BJ (cell line): ENCODE measurements around the gene VGLL4. TPM values are rescaled to one million over a fixed set of nuclear protein-coding genes. Genes with fewer than 3 reads are reported as not detected.

ENCODE experiments used
- CTCF ChIA-PET: fragments of 350-600 bp; formaldehyde crosslinking; extraction: SDS; loops from one replicate; lab custom pipeline; 2021; ENCODE audit warnings: antibody characterized with exemption, inconsistent platforms; lab: Yijun Ruan, JAX
- POLR2A ChIA-PET: fragments of 300-600 bp; sonication (Branson Sonifier 250); formaldehyde crosslinking; extraction: SDS; loops from one replicate; lab custom pipeline; 2021; ENCODE audit warnings: antibody characterized with exemption; lab: Charles Lee
- DNase-seq: peaks from one replicate; pipeline ENCODE4 v3.0.0-alpha.2; 2011; ENCODE audit warnings: low read depth
- H3K27me3 ChIP-seq: 2 replicates; pipeline ENCODE4 v1.6.0; 2011; ENCODE audit warnings: low read length; ENCODE audit not compliant: control insufficient read depth, insufficient read depth
- H3K36me3 ChIP-seq: 2 replicates; pipeline ENCODE4 v1.5.1; 2011; ENCODE audit warnings: low read length; ENCODE audit not compliant: control insufficient read depth, insufficient read depth
- H3K4me3 ChIP-seq: 2 replicates; pipeline ENCODE4 v1.5.1; 2011; ENCODE audit warnings: low read depth, mild to moderate bottlenecking, control low read depth, low read length
- CTCF ChIP-seq: IDR thresholded peaks from 2 replicates; pipeline ENCODE4 v1.5.1; 2011; ENCODE audit warnings: low read depth, mild to moderate bottlenecking, control low read depth, inconsistent platforms, low read length, moderate library complexity; ENCODE audit not compliant: insufficient read depth
- polyA plus RNA-seq: library from polyadenylated mRNA; depleted of rRNA; stranded (reverse); fragments of >200 nt; gene quantifications from 2 replicates; pipeline ENCODE4 v1.2.3, GENCODE V29; 2011

VGLL4 gene
- polyA plus RNA-seq, 1 experiment: 31.3 TPM

- CTCF ChIA-PET: no interaction called here
- Histone ChIP-seq H3K4me3 (no peak overlapping the region), H3K27me3 (no peaks in the 10 kb centered on the region), H3K36me3 (no peaks in the 10 kb centered on the region)
- no peak for TF ChIP-seq CTCF
- DNase-seq: no peak
- POLR2A ChIA-PET: no interaction called here
Measured at GRCh38 chr3:11547498-11547897, 96.2 kb downstream of the VGLL4 start.

- CTCF ChIA-PET: no interaction called here
Measured at GRCh38 chr3:11546657-11547302, 96.9 kb downstream of the VGLL4 start.

GRCh38 chr3:11545186-11545851 lies 98.4 kb downstream of the VGLL4 start:
- DNase-seq: no peak
- Histone ChIP-seq H3K27me3 (no peaks in the 10 kb centered on the region), H3K4me3 (no peak overlapping the region), H3K36me3 (no peaks in the 10 kb centered on the region)
- ChIA-PET CTCF (interaction anchor here (1.1 kb wide), 1 partner anchor 13 kb away, joined by 3 read pairs; no protein-coding TSS in a partner anchor), POLR2A (interaction anchor here (0.7 kb wide), 1 partner anchor 497 kb away, joined by 5 read pairs; no protein-coding TSS in a partner anchor)
- peak; percentile 7; the same call in 1 of the 2 replicates for TF ChIP-seq CTCF

More at GRCh38 chr3:11546657-11547302, 96.9 kb downstream of the VGLL4 start:
- TF ChIP-seq CTCF: no peak
- Histone ChIP-seq H3K27me3 (no peaks in the 10 kb centered on the region), H3K4me3 (no peak overlapping the region), H3K36me3 (no peaks in the 10 kb centered on the region)
- POLR2A ChIA-PET: no interaction called here
- no peak for DNase-seq

GRCh38 chr3:11544412-11545181 lies 99.1 kb downstream of the VGLL4 start:
- DNase-seq: no peak
- ChIA-PET CTCF (interaction anchor here (1.1 kb wide), 1 partner anchor 12 kb away, joined by 3 read pairs; no protein-coding TSS in a partner anchor), POLR2A (no interaction called here)
- H3K36me3 ChIP-seq: no peaks in the 10 kb centered on the region
- H3K4me3 ChIP-seq: no peak overlapping the region
- TF ChIP-seq CTCF: no peak
- H3K27me3 ChIP-seq: no peaks in the 10 kb centered on the region

- no peak for DNase-seq
- no peak overlapping the region for H3K4me3 ChIP-seq
- no peaks in the 10 kb centered on the region for H3K36me3 ChIP-seq
- TF ChIP-seq CTCF: no peak
- CTCF ChIA-PET: no interaction called here
- POLR2A ChIA-PET: no interaction called here
- no peaks in the 10 kb centered on the region for H3K27me3 ChIP-seq
Measured at GRCh38 chr3:11543948-11544387, 99.7 kb downstream of the VGLL4 start.
